ENCODE results near the gene KMT2D. TPM values are rescaled to one million over a fixed set of nuclear protein-coding genes. Genes with fewer than 3 reads are reported as not detected.

KMT2D gene
- total and polyA plus RNA-seq, 10 of the 15 experiments (the other 5 are each of a cell fraction or from before 2014, with no cell fraction given) = 0.51 to 71.5 (median 10.4) TPM

DNA sequence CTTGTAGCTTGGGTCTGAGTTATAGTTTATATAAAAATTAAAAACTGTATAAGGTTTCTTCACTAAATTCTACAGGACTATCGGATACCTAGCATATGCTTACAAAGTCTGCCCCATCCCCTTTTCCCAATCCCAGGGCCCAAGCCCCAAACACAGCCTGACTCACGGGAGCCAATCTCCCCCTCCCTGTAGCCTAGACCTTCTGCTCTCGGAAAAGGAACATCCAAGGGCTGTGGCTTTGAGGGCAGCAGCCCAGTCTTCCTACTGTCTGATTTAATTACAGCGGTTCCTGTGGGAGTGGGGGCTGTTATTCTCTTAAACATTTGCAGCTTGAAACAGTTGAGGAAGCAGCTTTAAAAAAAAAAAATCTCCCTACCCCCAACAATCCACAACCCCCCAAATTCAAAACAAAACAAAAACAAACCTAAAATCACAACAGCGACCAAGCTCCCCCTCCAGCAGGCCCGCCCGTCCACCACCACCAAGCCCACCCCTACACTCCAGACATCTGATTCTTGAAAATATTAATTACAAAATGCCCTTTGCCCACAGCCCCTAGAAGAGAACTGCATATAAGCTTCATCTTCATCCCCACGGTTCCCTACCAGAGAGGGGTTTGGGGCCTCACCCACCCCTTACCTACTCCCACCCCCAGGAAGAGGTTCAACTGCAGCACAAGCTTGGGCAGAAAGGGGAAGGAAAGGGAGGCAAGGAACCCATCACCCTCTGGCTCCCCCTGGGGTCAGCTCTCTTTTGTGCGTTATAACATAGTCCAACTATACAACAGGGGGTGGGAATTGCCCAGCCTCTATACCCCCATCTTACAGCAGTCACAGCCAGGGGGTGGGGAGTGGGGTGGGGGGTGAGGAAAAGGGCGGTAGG lies 40.9 kb downstream of the KMT2D start:
- ATAC-seq (peak; percentile 54), DNase-seq (ENCODE audit: low read depth, low spot score) (no peak), FAIRE-seq (no peak)
- Histone ChIP-seq H3K9me3 (replicated peaks; ENCODE audit: control insufficient read depth, insufficient read depth, low read length) (no peaks in the 10 kb centered on the region), H3K4me1 (ENCODE audit: control insufficient read depth, insufficient read depth, low read length) (0 out of 2 replicates have a peak, but pooled peaks cover 3% of the 10 kb centered on the region), H3K4me3 (peak overlapping the region; percentile 71), H3K79me2 (ENCODE audit: control insufficient read depth, insufficient read depth, low read length) (peaks cover 17% of the 10 kb centered on the region), H3K27ac (ENCODE audit: control insufficient read depth, insufficient read depth) (peak overlapping the region; percentile 66), H3K4me2 (ENCODE audit: control insufficient read depth, insufficient read depth) (peak overlapping the region; percentile 45; the same call in 1 of the 2 replicates), H3K36me3 (ENCODE audit: control insufficient read depth in 2 of 2, insufficient read depth in 2 of 2, low read length in 1 of 2) (peaks cover 3 to 12% of the 10 kb centered on the region in 2 experiments), H3K9ac (ENCODE audit: control insufficient read depth, insufficient read depth, low read length) (peak overlapping the region; percentile 90; the same call in 1 of the 2 replicates), H4K20me1 (ENCODE audit: control insufficient read depth, insufficient read depth) (no peaks in the 10 kb centered on the region), H2AFZ (ENCODE audit: control insufficient read depth, low read depth, low read length) (no peak overlapping the region), H3K27me3 (replicated peaks in 1 of 2; ENCODE audit: control insufficient read depth in 2 of 2, insufficient read depth in 2 of 2, low read length in 1 of 2) (no peaks in the 10 kb centered on the region)
- no peak for TF ChIP-seq TBL1XR1 (IDR thresholded peaks at IDR 0.05; ENCODE audit: low read depth, low read length)
- TF ChIP-seq SMC3 (IDR thresholded peaks at IDR 0.05; ENCODE audit: borderline replicate concordance, low read length) = peak; percentile 32; the same call in 1 of the 2 replicates
- peak; percentile 39; the same call in 1 of the 2 replicates for TF ChIP-seq RAD21 (IDR thresholded peaks at IDR 0.05; ENCODE audit: insufficient read depth, low read depth, low read length)
- TF ChIP-seq, protein P1, sequence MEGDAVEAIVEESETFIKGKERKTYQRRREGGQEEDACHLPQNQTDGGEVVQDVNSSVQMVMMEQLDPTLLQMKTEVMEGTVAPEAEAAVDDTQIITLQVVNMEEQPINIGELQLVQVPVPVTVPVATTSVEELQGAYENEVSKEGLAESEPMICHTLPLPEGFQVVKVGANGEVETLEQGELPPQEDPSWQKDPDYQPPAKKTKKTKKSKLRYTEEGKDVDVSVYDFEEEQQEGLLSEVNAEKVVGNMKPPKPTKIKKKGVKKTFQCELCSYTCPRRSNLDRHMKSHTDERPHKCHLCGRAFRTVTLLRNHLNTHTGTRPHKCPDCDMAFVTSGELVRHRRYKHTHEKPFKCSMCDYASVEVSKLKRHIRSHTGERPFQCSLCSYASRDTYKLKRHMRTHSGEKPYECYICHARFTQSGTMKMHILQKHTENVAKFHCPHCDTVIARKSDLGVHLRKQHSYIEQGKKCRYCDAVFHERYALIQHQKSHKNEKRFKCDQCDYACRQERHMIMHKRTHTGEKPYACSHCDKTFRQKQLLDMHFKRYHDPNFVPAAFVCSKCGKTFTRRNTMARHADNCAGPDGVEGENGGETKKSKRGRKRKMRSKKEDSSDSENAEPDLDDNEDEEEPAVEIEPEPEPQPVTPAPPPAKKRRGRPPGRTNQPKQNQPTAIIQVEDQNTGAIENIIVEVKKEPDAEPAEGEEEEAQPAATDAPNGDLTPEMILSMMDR (IDR thresholded peaks at IDR 0.05 in 2 of 3, conservative IDR thresholded peaks at IDR 0.05 in 1 of 3; ENCODE audit: control insufficient read depth in 2 of 3, extremely low read depth in 1 of 3, insufficient read depth in 1 of 3, low read depth in 3 of 3, low read length in 3 of 3) = peak; percentile 26 to 66 (median 54); a peak in 5 of 6 replicates
- BruUV-seq (replicated peaks) = no TSS peak
- ChIA-PET POLR2A (interaction anchor here (0.6 to 1.7 kb wide), 4 partner anchors 21 to 173 kb away, joined by 3 to 39 read pairs (median 4); partner anchors contain the start of genes DDN and TUBA1B), CTCF (interaction anchor here (0.5 to 3.6 kb wide), 18 partner anchors 10 to 216 kb away, joined by 3 to 54 read pairs (median 5); partner anchors contain the start of genes DDN and DDX23), RAD21 (ENCODE audit: unreplicated experiment) (interaction anchor here (0.6 to 2.2 kb wide), 16 partner anchors 10 to 679 kb away, joined by 3 to 54 read pairs (median 3); partner anchors contain the start of genes ARF3, DDN, DDX23 and WNT1), SMC1A (ENCODE audit: uncharacterized antibody, unreplicated experiment) (interaction anchor here (1.1 to 3.4 kb wide), 6 partner anchors 12 to 38 kb away, joined by 3 to 15 read pairs (median 4); no protein-coding TSS in a partner anchor)
- in situ Hi-C loops (cut with MboI) (no loop called here), intact Hi-C loops (cut with micrococcal nuclease; ENCODE audit: unreplicated experiment) (no loop called here)
- WGBS (ENCODE audit: insufficient coverage, insufficient replicate concordance, low lambda C conversion rate, missing lambda C conversion rate) = 30% methylated on average over 9 of the region's 10 CpGs

Data from GM12878 (cell line).